HEK293T (cell line): ENCODE measurements around the gene ETV6.

Experiments used
- ARNT ChIP-seq: fragments of 450-650 bp; IDR thresholded peaks from 2 replicates; pipeline ENCODE4 v1.6.1; 2017; ENCODE audit warnings: mild to moderate bottlenecking
- BHLHE40 ChIP-seq: fragments of 450-650 bp; IDR thresholded peaks from 2 replicates; pipeline ENCODE4 v1.6.1; 2016; ENCODE audit warnings: mild to moderate bottlenecking, moderate library complexity, borderline replicate concordance
- CTBP1 ChIP-seq: fragments of 450-650 bp; IDR thresholded peaks from 2 replicates; pipeline ENCODE4 v1.6.1; 2016; ENCODE audit warnings: borderline replicate concordance
- ELF4 ChIP-seq: fragments of 450-650 bp; IDR thresholded peaks from 2 replicates; pipeline ENCODE4 v1.6.1; 2017; ENCODE audit warnings: antibody characterized with exemption
- FOXA1 ChIP-seq: fragments of 450-650 bp; IDR thresholded peaks from 2 replicates; pipeline ENCODE4 v1.6.1; 2016; ENCODE audit warnings: mild to moderate bottlenecking
- FOXK2 ChIP-seq: fragments of 450-650 bp; IDR thresholded peaks from 2 replicates; pipeline ENCODE4 v1.6.1; 2016; ENCODE audit warnings: mild to moderate bottlenecking
- FOXM1 ChIP-seq: fragments of 450-650 bp; IDR thresholded peaks from 2 replicates; pipeline ENCODE4 v1.6.1; 2017; ENCODE audit warnings: mild to moderate bottlenecking, borderline replicate concordance
- L3MBTL2 ChIP-seq: fragments of 450-650 bp; conservative IDR thresholded peaks from 2 replicates; pipeline ENCODE4 v1.6.1; 2016; ENCODE audit warnings: mild to moderate bottlenecking
- PKNOX1 ChIP-seq: fragments of 450-650 bp; IDR thresholded peaks from 2 replicates; pipeline ENCODE4 v1.6.1; 2016
- SP1 ChIP-seq: fragments of 450-650 bp; IDR thresholded peaks from 2 replicates; pipeline ENCODE4 v1.6.1; 2017
- SUZ12 ChIP-seq: fragments of 450-650 bp; IDR thresholded peaks from 2 replicates; pipeline ENCODE4 v1.6.1; 2016; ENCODE audit warnings: mild to moderate bottlenecking
- TARDBP ChIP-seq: fragments of 450-650 bp; IDR thresholded peaks from 2 replicates; pipeline ENCODE4 v1.6.1; 2016
- ZNF384 ChIP-seq: fragments of 450-650 bp; IDR thresholded peaks from 2 replicates; pipeline ENCODE4 v1.6.1; 2016

- TF ChIP-seq FOXA1 = no peak
- TF ChIP-seq ZNF384 = no peak
- no peak for TF ChIP-seq SP1
- TF ChIP-seq BHLHE40 = no peak
- TF ChIP-seq ELF4 = no peak
- no peak for TF ChIP-seq TARDBP
- TF ChIP-seq ARNT = no peak
- TF ChIP-seq SUZ12 = no peak
- TF ChIP-seq PKNOX1 = no peak
- no peak for TF ChIP-seq FOXM1
- no peak for TF ChIP-seq L3MBTL2
- no peak for TF ChIP-seq CTBP1
- TF ChIP-seq FOXK2 = no peak
These were observed 12.9 kb downstream of the ETV6 start for GRCh38 chr12:11662369-11662768.
